Limb (tissue), 2 donors: ENCODE measurements around the gene CD93.

Experiments
- DNase-seq, 2 donors: peaks; one replicate each; pipeline ENCODE4 v3.0.0-alpha.2; 2016; ENCODE audit errors: extremely low spot score in 2 of 2

Gene CD93

GRCh38 chr20:23061262-23061661, 24.9 kb downstream of the CD93 start:
- no peak for DNase-seq

GRCh38 chr20:23060629-23061028, 25.5 kb downstream of the CD93 start:
- no peak for DNase-seq

- DNase-seq = no peak
Observed at GRCh38 chr20:23059846-23060245, 26.3 kb downstream of the CD93 start.

GRCh38 chr20:23059001-23059400, 27.1 kb downstream of the CD93 start:
- no peak for DNase-seq

- DNase-seq = no peak
Observed at GRCh38 chr20:23058240-23058639, 27.9 kb downstream of the CD93 start.

GRCh38 chr20:23052904-23053303, 33.2 kb downstream of the CD93 start:
- DNase-seq = no peak

- DNase-seq = peak; percentile 82 to 89
Observed at GRCh38 chr20:23050847-23051627, 35.1 kb downstream of the CD93 start.

GRCh38 chr20:23050076-23050838, 35.9 kb downstream of the CD93 start:
- peak in 1 of 2 donors; percentile 59 for DNase-seq

GRCh38 chr20:23049201-23050075, 36.7 kb downstream of the CD93 start, which contains the start of gene THBD:
THBD (minus strand) TSS chr20:23049672; CDS start chr20:23049504, 168 bp downstream.
- DNase-seq = peak in 1 of 2 donors; percentile 68

GRCh38 chr20:23048283-23049200, 37.6 kb downstream of the CD93 start:
- peak in 1 of 2 donors; percentile 59 for DNase-seq

GRCh38 chr20:23047738-23048214, 38.3 kb downstream of the CD93 start:
- peak in 1 of 2 donors; percentile 43 for DNase-seq

GRCh38 chr20:23047001-23047737, 39.0 kb downstream of the CD93 start:
- DNase-seq = peak in 1 of 2 donors; percentile 34

GRCh38 chr20:23046431-23046830, 39.7 kb downstream of the CD93 start:
- DNase-seq = no peak

GRCh38 chr20:23043376-23043775, 42.7 kb downstream of the CD93 start:
- no peak for DNase-seq

- DNase-seq = no peak
Observed at GRCh38 chr20:23042270-23042669, 43.9 kb downstream of the CD93 start.

- DNase-seq = no peak
Observed at GRCh38 chr20:23039885-23040508, 46.1 kb downstream of the CD93 start.

GRCh38 chr20:23039136-23039875, 46.8 kb downstream of the CD93 start:
- no peak for DNase-seq

GRCh38 chr20:23037017-23037481, 49.1 kb downstream of the CD93 start:
- DNase-seq = no peak
